GM06990 (cell line): Measurements from ENCODE around the gene CFHR5.
"Not testable (repeated sequence)": the region's sequence is repeated elsewhere in the genome, so short reads cannot be mapped to it uniquely, and the experiment has no call there.

Source experiments
- DNase-seq: peaks from one replicate; pipeline ENCODE4 v3.0.0-alpha.2; 2011; ENCODE audit not compliant: insufficient read length; ENCODE audit errors: extremely low read depth
- H3K27me3 ChIP-seq: replicated peaks from 2 replicates; pipeline ENCODE4 v1.6.0; 2011; ENCODE audit warnings: low read length; ENCODE audit not compliant: control insufficient read depth, insufficient read depth
- H3K36me3 ChIP-seq: 2 replicates; pipeline ENCODE4 v1.5.1; 2011; ENCODE audit warnings: low read length; ENCODE audit not compliant: control insufficient read depth, insufficient read depth
- H3K4me3 ChIP-seq: replicated peaks from 2 replicates; pipeline ENCODE4 v1.5.1; 2011; ENCODE audit warnings: low read depth, mild to moderate bottlenecking, control low read depth, low read length
- CTCF ChIP-seq: IDR thresholded peaks from 2 replicates; pipeline ENCODE4 v1.5.1; 2011; ENCODE audit warnings: low read length, control low read depth, mild to moderate bottlenecking, inconsistent platforms; ENCODE audit not compliant: insufficient read depth, poor library complexity, severe bottlenecking

CFHR5 gene

GRCh38 chr1:196977278-196977677 is at the start of gene CFHR5:
TSS of gene CFHR5 (plus strand) at chr1:196977556. CDS start at chr1:196977665, 109 bp downstream.
- Histone ChIP-seq H3K27me3 (no peaks in the 10 kb centered on the region), H3K36me3 (no peaks in the 10 kb centered on the region), H3K4me3 (no peak within 1 kb of the TSS)
- no peak for TF ChIP-seq CTCF
- no peak for DNase-seq

- H3K27me3 ChIP-seq, H3K4me3 ChIP-seq, H3K36me3 ChIP-seq, DNase-seq: not testable (repeated sequence)
Observed at GRCh38 chr1:196932853-196933252, 44.5 kb upstream of the CFHR5 start.

GRCh38 chr1:196933531-196934189 is 43.7 kb upstream of the CFHR5 start:
- no peak for DNase-seq
- TF ChIP-seq CTCF = no peak

GRCh38 chr1:196941474-196941873 is 35.9 kb upstream of the CFHR5 start:
- not testable (repeated sequence) for H3K4me3 ChIP-seq, DNase-seq

More at GRCh38 chr1:196933531-196934189, 43.7 kb upstream of the CFHR5 start:
- H3K36me3 ChIP-seq = no peaks in the 10 kb centered on the region
- no peaks in the 10 kb centered on the region for H3K27me3 ChIP-seq
- no peak overlapping the region for H3K4me3 ChIP-seq

GRCh38 chr1:196943568-196943967 is 33.8 kb upstream of the CFHR5 start, which contains the start of gene CFHR2:
TSS of gene CFHR2 (plus strand) at chr1:196943738. CDS start at chr1:196943881, 143 bp downstream.
- H3K27me3 ChIP-seq, H3K4me3 ChIP-seq, H3K36me3 ChIP-seq, DNase-seq: not testable (repeated sequence)

More at GRCh38 chr1:196941474-196941873, 35.9 kb upstream of the CFHR5 start:
- H3K27me3 ChIP-seq, H3K36me3 ChIP-seq: not testable (repeated sequence)

GRCh38 chr1:196951711-196952394 is 25.5 kb upstream of the CFHR5 start:
- Histone ChIP-seq H3K27me3 (no peaks in the 10 kb centered on the region), H3K36me3 (no peaks in the 10 kb centered on the region), H3K4me3 (no peak overlapping the region)
- no peak for DNase-seq
- no peak for TF ChIP-seq CTCF

GRCh38 chr1:196954778-196955177 is 22.6 kb upstream of the CFHR5 start:
- TF ChIP-seq CTCF = no peak
- no peak overlapping the region for H3K4me3 ChIP-seq
- H3K36me3 ChIP-seq = no peaks in the 10 kb centered on the region
- no peak for DNase-seq
- no peaks in the 10 kb centered on the region for H3K27me3 ChIP-seq
